Head of caudate nucleus (tissue), 42 donors: Measurements from ENCODE around the gene TTC27.

Source experiments
- DNase-seq, 42 donors: peaks; one replicate each; pipeline versions ENCODE4 v3.0.0 to v3.0.0-alpha.2; 2020 to 2021; ENCODE audit warnings: mixed read lengths in 7 of 42
- intact Hi-C: fragments of 100-400 bp; cut with DNase I; formaldehyde crosslinking; loops from one replicate; pipeline ENCODE4 v1.15.0; 2022

The TTC27 gene

GRCh38 chr2:32656069-32656468 lies 28.2 kb downstream of the TTC27 start:
- intact Hi-C loops: no loop called here

GRCh38 chr2:32663864-32664263 lies 36.0 kb downstream of the TTC27 start:
- intact Hi-C loops: no loop called here

More at GRCh38 chr2:32656069-32656468, 28.2 kb downstream of the TTC27 start:
- no peak for DNase-seq

GRCh38 chr2:32666704-32667103 lies 38.9 kb downstream of the TTC27 start:
- no peak for DNase-seq
- intact Hi-C loops: no loop called here

More at GRCh38 chr2:32663864-32664263, 36.0 kb downstream of the TTC27 start:
- no peak for DNase-seq

- DNase-seq: no peak
- intact Hi-C loops: no loop called here
These were observed 40.4 kb downstream of the TTC27 start for GRCh38 chr2:32668254-32668653.

GRCh38 chr2:32671885-32672533 lies 44.2 kb downstream of the TTC27 start:
- no peak for DNase-seq
- intact Hi-C loops: no loop called here

GRCh38 chr2:32678825-32679224 lies 51.0 kb downstream of the TTC27 start:
- intact Hi-C loops: no loop called here
- DNase-seq: no peak

GRCh38 chr2:32680942-32681341 lies 53.1 kb downstream of the TTC27 start:
- no peak for DNase-seq
- intact Hi-C loops: no loop called here

GRCh38 chr2:32683520-32684086 lies 55.8 kb downstream of the TTC27 start:
- no peak for DNase-seq
- intact Hi-C loops: no loop called here

- no peak for DNase-seq
- intact Hi-C loops: no loop called here
These were observed 60.7 kb downstream of the TTC27 start for GRCh38 chr2:32688541-32688940.

- DNase-seq: no peak
- intact Hi-C loops: no loop called here
These were observed 63.8 kb downstream of the TTC27 start for GRCh38 chr2:32691678-32692077.

- no peak for DNase-seq
- intact Hi-C loops: no loop called here
These were observed 68.6 kb downstream of the TTC27 start for GRCh38 chr2:32696439-32696838.

- no peak for DNase-seq
- intact Hi-C loops: no loop called here
These were observed 69.3 kb downstream of the TTC27 start for GRCh38 chr2:32697156-32697555.

- intact Hi-C loops: no loop called here
These were observed 71.3 kb downstream of the TTC27 start for GRCh38 chr2:32699151-32699550.

GRCh38 chr2:32701806-32702205 lies 74.0 kb downstream of the TTC27 start:
- no peak for DNase-seq

More at GRCh38 chr2:32699151-32699550, 71.3 kb downstream of the TTC27 start:
- no peak for DNase-seq

GRCh38 chr2:32702303-32703064 lies 74.6 kb downstream of the TTC27 start:
- intact Hi-C loops: no loop called here
- DNase-seq: no peak

More at GRCh38 chr2:32701806-32702205, 74.0 kb downstream of the TTC27 start:
- intact Hi-C loops: no loop called here

- intact Hi-C loops: no loop called here
- DNase-seq: no peak
These were observed 79.1 kb downstream of the TTC27 start for GRCh38 chr2:32706815-32707579.

GRCh38 chr2:32711219-32711618 lies 83.4 kb downstream of the TTC27 start:
- intact Hi-C loops: no loop called here
- DNase-seq: peak in 1 of 42 donors; percentile 12

- DNase-seq: no peak
- intact Hi-C loops: no loop called here
These were observed 84.2 kb downstream of the TTC27 start for GRCh38 chr2:32711908-32712501.

GRCh38 chr2:32712870-32713269 lies 85.0 kb downstream of the TTC27 start:
- intact Hi-C loops: no loop called here
- DNase-seq: no peak
